ENCODE results near the gene FNBP1.
"Not testable (repeated sequence)": the region's sequence is repeated elsewhere in the genome, so short reads cannot be mapped to it uniquely, and the experiment has no call there.

The FNBP1 gene

DNA sequence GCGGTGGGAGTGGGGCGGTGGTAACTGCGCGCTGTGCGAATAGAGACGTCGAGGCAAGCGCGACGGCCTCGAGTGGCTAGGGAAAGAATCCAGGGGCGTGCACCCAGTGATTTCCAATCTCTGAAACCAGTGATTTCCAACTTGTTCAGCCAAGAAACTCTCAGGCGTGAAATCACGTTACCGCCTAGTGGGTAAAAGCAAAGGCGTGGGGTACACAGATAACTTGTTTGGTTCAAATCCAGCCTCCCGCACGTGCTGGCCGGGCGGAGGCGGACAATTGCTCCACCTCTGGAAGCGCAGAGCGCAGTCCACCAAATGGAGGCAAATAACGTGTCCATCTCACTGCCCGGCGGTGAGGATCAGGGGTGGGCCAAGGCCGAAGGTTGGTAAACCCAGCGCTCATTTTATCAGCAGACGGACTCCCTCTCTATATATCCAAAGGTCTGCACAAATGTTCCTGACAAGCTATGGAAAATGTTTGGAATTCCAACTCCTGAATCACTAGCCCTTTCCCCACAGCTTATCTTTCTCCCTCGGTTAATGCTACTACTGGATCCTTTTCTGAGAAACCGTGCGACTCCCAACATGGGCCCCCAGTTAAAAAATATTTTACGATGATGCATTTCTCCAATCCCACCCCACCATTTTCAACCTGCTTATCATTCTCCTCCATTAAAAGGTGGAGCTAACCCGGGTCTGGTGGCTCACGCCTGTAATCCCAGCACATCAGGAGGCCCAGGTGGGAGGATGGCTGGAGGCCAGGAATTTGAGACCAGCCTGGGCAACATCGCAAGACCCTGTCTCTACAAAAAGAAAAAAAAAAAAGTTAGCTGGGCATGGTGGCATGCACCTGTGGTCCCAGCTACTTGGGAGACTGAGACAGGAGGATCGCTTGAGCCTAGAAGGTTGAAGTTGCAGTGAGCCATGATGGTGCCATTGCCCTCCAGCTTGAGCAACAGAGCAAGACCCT lies 950 bp upstream of the FNBP1 start:
- DNase-seq, result no peak

DNA sequence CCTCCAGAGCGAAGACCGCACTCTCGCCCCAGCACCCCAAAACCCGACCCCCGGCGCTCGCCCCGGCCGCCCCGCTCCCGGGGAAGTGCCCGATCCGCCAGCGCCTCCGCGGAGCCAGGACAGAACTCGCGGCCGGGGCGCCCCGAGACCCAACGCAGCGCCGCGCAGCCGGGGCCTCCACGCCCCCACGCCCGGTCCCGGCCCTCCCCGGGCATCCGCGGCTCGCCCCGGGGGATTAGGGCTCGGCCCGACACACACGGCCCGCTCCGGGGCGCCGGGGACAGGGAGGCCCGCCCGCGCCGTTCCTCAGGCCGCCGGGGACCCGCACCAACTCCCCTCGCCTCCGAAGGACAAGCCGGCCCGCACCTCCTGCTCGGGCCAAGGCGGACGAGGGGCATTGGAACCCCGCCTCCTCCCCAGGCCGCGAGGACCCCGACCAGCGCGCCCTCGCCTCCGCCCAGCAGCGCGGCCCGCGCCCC lies 544 bp downstream of the FNBP1 start:
- DNase-seq, result no peak

DNA sequence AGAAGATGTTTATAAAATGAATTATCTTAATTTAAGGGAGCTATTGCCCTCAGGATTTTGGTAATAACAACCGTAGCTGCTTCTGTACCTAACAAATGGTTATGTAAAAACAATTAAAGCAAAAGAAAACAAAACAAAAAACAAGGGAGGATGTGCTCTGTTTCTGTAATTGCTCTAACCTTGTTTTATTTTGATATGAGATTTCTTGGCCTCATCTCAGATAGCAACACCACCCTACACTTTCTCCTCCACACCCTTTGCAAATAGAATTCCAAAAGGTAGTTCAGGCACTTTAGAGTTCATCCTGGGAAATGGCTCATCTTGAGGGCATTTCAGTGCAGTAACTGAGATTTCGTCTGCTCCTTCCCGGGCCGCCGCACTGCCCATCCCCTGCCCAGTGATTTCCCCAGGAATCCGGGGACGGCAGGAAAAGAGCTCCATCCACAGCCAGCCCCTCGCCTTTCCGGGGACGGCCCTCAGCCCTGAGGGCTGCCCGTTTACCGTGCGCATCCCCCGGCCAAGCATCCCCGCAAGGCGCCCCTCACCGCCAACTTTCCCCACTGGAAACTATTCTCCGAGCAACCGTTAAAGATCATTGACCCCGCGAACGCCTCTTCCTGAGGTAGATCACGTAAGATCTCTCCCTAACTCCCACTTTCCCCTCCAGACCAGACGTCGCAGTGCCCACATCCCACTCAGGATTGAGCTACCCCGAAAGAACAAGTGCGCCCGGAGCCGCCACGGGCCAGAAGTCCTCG lies 1.2 kb downstream of the FNBP1 start:
- DNase-seq, result no peak

DNA sequence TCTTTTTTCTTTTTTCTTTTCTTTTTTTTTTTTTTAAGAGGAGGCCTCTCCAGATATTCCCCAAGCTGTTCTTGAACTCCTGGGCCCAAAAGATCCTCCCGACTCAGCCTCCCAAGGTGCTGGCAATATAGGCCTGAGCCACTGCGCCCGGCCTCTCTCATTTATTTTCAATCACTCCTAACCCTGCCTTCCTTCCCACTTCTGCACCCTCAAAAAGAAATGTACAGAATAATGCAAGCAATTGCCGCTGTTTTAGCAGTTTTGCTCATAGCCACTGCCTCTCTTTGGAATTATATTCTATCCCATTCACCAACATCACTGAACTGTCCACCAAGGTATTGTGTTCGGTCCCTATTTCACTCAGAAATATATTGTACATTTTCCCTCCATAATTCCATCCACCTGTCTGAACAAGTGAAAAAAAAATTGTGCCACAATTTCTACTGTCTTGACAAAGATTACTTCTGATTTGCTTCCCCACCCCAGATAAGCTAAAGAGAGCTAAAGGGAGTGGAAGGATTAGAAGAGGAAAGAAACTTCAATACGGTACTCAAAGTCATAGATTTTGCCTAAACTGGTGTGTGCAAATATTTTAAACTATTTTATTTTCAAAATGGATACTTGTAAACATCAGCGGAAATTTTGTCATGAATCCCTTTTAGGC lies 1.9 kb downstream of the FNBP1 start:
- no peak for DNase-seq

DNA sequence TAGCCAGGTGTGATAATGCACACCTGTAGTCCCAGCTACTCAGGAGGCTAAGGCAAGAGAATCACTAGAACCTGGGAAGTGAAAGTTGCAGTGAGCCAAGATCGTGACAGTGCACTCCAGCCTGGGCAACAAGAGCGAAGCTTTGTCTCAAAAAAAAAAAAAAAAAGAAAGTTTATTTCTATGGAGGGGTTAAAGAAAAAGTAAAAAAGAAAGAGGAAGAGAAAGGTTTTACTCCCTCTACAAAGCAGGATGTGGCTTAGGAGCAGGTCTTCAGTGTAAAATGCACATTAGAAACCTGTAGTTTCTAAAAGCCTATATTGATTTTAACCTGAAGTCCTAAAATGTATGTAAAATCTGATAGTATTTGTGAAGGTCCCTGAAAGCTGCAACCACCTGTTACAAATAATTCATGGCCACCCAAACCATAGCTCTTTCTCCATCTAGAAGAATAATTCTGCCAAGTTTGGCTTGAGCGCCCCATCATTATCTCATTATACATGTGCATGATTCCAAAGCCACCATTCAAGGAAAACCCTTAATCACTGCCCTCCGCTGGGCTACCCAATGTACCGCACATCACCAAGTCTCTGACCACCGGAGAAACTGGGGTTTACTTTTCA lies 3.4 kb downstream of the FNBP1 start:
- DNase-seq, result no peak

DNA sequence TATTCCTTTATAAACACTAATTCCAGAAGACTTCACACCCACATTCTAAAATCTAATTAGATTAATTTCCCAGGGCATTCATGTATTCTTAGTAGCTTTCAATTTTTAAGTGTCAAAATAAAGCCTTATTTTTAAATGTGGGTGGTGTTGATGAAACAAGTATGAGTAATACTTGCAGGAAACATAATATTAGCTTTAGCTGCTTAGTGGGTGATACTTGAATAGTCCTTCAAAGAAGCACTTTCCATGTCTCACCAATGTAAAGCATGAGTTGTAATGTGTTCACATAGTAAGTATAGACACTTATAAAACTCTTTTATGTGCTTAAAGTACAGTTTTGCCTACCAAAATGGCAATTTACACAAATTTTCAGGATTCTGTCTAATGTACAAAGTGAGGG lies 6.9 kb downstream of the FNBP1 start:
- no peak for DNase-seq

DNA sequence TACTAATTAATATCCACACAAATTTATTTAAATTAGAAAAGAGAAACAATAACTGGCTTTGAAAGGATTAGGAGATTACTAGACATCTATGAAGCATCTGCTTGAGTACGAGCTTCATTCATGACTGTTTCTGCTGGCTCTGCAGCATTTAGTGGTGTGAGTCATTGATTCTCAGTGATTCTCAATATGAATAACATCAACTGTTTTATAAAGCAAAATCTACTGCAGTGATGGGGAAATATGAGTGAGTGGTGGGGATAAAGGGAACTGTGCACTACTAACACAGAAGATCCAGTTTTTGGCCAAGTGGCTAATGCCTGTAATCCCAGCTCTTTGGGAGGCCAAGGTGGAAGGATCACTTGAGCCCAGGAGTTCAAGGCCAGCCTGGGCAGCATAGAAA lies 8.4 kb downstream of the FNBP1 start:
- no peak for DNase-seq

DNA sequence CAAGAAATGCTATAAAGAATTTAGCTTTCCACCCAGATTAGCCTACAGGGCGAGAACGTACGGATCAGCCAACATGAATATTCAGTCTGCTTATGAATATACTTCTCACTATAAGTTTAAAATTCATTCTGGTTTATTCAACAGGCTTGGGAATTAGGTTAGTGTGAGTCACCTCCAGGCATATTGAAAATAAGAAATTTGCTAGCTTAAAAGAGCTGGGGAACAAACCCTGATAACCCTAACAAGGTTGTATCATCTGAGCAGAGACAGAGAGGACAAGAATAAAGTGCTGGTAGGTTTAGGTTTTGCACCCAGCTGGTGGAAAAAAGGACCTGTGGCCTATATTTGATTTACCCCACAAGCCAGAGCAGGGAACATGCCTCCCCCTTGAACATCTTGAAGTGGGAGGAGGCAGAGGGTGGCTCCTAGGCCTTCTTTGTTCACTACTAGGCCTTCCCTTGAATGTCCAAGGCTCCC lies 12.3 kb downstream of the FNBP1 start:
- no peak for DNase-seq

DNA sequence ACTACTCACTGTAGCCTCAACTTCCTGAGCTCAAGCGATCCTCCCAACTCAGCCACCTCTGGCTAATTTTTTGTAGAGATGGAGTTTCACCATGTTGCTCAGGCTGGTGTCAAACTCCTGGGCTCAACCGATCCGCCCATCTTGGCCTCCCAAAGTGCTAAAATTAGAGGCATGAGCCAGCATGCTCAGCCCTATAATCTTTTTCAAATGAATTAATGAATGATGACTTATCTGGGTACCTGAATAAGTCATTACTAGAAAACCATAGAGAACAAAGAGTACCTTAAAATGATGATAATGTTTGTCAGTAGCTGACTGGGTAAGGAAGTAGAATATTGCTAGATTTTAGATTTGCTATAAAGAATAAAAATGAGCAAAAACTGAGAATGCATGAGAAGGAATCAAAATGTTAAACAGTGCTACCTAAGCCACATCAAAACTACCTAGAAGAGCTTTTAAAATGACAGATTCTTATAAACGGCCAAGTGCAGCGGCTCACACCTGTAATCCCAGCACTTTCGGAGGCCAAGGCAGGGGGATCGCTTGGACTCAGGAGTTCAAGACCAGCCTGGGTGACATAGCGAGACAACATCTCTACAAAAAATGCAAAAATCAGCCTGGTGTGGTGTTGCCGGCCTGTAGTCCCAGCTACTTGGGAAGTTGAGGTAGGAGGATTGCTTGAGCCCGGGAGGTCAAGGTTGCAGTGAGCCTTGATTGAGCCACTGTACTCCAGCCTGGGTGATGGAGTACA lies 13.6 kb downstream of the FNBP1 start:
- no peak for DNase-seq

DNA sequence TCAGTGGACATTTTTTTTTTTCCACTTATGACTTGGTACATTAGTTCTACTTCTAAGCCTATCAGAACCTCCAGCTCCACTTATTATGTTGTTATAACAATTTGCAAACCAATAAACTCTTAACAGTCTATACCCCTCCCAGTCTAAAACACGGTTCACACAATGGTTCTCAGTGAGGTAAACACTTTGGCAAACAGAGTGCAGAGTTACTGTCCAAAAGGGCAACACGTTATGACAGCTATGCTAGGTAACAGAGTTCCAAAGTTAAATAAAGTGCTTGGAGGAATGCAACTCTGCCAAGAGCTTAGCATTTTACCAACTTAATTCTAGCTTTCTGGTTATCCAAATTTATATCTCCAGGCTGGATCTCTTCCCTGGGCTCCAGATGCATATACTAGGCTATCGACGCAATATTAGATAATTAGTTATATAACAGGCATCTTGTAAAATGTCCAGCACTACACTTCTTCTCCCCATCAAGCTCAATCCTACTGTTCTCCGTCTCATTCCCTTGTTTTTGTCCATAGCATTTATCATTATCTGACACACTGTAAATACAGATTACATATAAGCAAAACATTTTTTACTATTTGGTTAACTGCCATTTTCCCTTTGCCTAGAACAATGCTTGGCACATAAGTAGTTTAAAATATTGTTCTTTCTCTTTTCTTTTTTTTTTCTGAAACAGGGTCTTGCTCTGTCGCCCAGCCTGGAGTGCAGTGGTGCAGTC lies 14.3 kb downstream of the FNBP1 start:
- no peak for DNase-seq

DNA sequence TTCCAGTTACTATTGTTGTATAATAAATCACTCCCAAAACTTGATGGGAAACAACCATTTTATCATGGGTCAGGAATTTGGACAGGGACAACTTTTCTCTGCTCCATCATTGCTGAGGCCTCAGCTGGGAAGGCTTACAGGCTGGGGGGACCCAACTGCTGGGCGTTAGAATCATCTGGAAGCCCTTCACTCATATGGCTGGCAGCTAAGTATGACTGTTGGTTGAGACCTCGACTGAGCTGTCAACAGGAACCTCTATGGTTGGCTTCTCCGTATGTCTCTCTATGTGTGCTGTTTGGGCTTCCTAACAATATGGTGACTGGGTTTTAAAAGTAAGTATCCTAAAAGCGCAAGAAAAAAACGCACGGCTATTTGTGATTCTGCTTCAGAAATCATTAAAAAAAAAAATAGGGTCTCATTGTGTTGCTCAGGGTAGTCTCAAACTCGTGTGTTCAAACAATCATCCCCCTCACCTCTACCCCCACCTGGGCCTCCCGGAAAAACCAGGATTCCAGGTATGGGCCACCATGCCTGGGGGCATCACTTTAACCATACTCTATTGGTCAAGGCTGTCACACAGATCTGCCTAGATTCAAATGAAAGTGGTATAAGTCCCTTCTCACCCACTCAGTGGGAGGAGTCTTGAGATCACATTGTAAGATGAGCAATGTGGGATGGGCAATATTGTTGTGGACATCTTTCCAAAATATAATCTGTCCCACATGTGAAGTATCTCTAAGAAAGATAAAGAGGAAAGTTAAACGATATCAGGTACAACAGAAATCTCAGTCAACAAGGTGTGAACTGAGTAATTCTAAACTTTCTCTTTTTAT lies 15.2 kb downstream of the FNBP1 start:
- DNase-seq, result no peak

DNA sequence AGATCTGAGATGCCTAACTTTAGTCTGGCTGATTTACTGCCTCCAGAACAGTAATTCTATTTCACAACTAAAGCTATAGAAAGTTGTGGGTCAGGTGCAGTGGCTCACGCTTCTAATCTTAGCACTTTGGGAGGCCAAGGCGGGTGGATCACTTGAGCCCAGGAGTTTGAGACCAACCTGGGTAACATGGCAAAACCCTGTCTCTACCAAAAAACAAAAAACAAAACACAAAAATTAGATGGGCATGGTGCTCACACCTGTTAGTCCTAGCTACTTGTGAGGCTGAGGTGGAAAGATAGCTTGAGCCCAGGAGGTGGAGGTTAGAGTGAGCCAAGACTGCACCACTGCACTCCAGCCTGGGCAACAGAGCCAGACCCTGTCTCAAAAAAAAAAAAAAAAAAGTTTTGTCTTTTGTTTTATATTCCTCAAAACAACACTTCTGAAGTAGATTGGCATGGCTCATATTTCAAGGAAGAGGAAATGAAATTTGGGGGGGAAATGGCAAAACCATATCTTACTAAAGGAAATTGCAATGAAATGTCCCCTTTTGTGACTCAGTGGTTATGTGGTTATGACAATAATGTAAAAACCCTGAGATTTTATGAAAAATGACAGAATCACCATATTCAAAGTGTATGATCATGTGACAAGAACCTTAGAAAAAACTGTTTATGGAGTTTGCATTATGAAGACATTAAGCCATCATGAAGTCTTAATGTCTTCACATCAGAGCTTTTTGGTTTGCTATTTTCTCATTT lies 16.2 kb downstream of the FNBP1 start:
- no peak for DNase-seq

DNA sequence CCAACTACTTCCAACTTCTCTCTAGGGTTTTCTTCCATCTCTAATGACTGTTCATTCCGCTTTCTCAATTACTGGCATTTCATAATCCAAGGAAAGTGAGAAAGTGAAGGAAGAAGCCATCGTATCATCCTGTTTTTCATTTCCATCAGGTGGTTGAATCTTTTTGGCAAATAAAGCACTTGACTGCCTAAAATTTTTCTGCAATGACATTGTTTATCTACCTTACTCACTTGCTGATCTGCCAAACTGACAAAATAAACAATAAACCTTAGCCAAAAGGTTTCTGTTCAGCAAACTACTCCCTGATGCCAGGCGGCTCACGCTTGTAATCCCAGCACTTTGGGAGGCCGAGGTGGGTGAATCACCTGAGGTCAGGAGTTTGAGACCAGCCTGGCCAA lies 18.4 kb downstream of the FNBP1 start:
- DNase-seq, result no peak

DNA sequence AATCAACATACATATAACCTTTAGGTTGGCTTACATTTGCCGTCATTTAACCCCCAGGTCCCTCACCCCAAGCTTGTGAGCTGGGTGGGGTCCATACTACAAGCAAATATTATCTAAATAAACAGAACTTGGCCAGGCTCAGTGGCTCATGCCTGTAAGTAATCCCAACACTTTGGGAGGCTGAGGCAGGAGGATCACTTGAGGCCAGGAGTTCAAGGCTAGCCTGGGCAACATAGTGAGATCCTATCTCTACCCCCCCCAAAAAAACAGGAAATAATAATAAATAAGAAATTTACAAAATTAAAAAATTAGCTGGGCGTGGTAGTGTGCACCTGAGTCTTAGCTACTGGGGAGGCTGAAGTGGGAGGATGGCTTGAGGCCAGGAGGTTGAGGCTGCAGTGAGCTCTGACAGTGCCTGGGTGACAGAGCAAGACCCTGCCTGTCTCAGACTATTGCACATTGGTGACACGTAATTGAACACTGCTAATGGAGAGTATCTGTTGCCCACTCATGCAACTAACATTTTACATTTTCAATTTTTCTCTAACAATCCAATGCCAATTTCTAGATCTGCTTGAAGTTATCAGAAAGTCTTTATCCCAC lies 18.9 kb downstream of the FNBP1 start:
- no peak for DNase-seq

DNA sequence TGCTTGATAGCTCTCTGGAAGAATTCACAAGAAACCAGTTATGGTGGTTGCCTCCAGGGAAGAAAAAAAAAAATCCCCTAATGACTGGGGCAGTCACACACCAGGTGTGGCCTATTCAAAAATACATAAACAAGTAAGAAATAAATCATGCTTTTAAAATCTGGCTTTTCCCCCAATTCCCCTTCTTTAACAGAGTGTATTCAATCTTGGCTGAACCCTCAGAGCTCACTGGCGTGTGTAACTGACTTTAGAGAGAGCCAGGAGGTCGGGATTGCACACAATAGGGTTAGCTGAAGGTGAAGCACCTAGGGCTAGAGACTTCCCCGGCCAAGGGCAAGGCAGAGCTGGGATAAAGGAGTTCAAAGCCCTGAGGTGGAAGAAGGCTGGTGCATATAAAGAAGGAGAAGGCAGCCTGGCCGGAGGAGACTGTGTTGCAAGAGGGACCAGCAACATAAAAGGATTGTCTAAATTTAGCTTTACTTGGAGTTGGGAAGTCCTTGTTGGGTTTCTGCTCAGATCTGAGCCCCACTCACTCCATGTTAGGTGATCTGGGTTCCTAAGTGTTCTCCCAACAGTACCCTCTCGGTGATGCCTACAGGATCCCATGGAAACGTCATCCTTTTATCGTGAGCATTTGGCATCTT lies 19.7 kb downstream of the FNBP1 start:
- no peak for DNase-seq

DNA sequence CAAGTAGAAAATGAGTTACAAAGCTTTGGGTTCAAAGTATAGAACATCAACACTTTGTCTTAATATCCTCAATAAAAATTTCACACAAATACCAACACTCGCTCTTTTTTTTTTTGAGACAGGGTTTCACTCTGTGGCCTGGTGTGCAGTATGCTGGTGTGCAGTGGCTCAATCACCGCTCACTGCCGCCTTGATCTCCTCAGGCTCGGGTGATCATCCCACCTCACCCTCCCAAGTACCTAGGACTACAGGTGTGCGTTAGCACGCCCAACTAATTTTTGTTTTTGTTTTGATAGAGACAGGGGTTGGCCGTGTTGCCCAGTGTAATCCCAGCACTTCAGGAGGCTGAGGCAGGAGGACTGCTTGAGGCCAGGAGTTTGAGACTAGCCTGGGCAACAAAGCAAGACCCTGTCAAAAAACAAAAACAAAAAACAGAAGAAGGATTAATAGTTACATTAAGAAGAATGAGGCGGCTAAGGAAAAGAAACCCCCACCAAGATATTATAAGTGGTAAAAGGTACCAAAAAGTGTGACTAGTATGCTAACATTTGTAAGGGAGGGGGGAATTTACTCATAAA lies 20.3 kb downstream of the FNBP1 start:
- DNase-seq, result no peak

DNA sequence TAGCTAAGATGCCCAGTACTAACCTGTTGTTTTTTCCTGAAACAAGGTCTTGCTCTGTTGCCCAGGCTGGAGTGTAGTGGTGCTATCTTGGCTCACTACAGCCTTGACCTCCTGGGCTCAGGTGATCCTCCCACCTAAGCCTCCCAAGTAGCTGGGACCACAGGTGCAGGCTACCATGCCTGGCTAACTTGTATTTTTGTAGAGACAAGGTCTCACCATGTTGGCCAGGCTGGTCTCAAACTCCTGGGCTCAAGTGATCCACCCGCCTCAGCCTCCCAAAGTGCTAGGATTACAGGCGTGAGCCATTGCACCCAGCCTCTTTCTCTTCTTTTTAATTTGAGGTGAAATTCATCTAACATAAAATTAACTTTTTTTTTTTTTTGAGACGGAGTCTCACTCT lies 21.1 kb downstream of the FNBP1 start:
- not testable (repeated sequence) for DNase-seq

DNA sequence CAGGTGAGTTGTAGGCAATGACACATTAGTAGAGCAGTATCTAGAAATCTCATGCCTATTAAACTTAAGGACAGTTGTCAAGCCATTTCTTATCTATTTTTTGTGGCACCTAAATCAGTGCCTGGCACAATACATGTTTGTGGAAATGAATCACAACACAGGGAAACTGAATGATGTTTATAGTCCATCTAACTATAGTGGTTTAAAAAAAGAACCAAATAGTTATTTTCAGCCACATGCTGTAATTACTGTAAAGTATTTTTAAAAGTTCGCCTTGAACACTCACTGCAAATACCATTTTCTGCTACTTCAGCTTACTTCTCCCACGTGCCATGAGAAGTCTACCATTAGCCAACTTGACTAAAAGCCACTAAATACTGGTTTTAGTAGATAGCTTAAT lies 21.9 kb downstream of the FNBP1 start:
- DNase-seq, result no peak

Measured in activated CD4-positive, alpha-beta T cell treated with anti-CD3 and anti-CD28 coated beads for 1 hour (primary cell).